Colonic mucosa (tissue), 4 donors: ENCODE data around the gene MIB1. TPM values are rescaled to one million over a fixed set of nuclear protein-coding genes. Genes with fewer than 3 reads are reported as not detected.

Experiments used
- DNase-seq: peaks from one replicate; pipeline ENCODE4 v3.0.0-alpha.2; 2020
- H3K27ac ChIP-seq: fragments of 200-600 bp; one replicate; pipeline ENCODE4 v1.8.0; 2021
- H3K27me3 ChIP-seq: fragments of 200-600 bp; one replicate; pipeline ENCODE4 v1.8.0; 2021
- H3K36me3 ChIP-seq: fragments of 200-600 bp; one replicate; pipeline ENCODE4 v1.8.0; 2021
- H3K4me1 ChIP-seq: fragments of 200-600 bp; one replicate; pipeline ENCODE4 v1.8.0; 2021; ENCODE audit warnings: mild to moderate bottlenecking
- H3K4me3 ChIP-seq: fragments of 200-600 bp; one replicate; pipeline ENCODE4 v1.8.0; 2021
- H3K9ac ChIP-seq, 2 donors: one replicate each; pipeline ENCODE4 v1.7.0; 2013; ENCODE audit warnings: control low read depth in 2 of 2, low read depth in 2 of 2, low read length in 2 of 2
- H3K9me3 ChIP-seq: fragments of 200-600 bp; one replicate; pipeline ENCODE4 v1.8.0; 2021
- CTCF ChIP-seq: fragments of 200-600 bp; IDR thresholded peaks from one replicate; pipeline ENCODE4 v1.8.0; 2022; ENCODE audit warnings: antibody characterized with exemption, mild to moderate bottlenecking
- intact Hi-C: fragments of 100-400 bp; cut with DNase I; formaldehyde crosslinking; loops from one replicate; pipeline ENCODE4 v1.14.1; 2022
- total RNA-seq, 2 donors: library from RNA; stranded (reverse); fragmentation: NEBNext Ultra II Directional in 1 of 2; extraction: Animal tissue kit (Norgen Biotek cat#: 25700) in 1 of 2; gene quantifications; one replicate each; pipeline ENCODE4 v1.2.1, GENCODE V29; 2021
- donor health status: healthy.
- donor health status: DM: no; HTN: no; CAD: no.
- donor health status: DM: no; HTN: no; CAD: no.

Gene MIB1
- total RNA-seq, 2 donors from 2014 or later: 23.4 to 39.3 TPM

GRCh38 chr18:21911551-21911950 lies 171.0 kb downstream of the MIB1 start:
- Histone ChIP-seq H3K4me3 (no peak overlapping the region), H3K27ac (no peak overlapping the region), H3K36me3 (no peaks in the 10 kb centered on the region), H3K9me3 (no peaks in the 10 kb centered on the region), H3K27me3 (no peaks in the 10 kb centered on the region), H3K9ac (no peak overlapping the region), H3K4me1 (no peaks in the 10 kb centered on the region)
- intact Hi-C loops: loop anchor here (10.0 kb wide), 2 partner anchors 453 to 793 kb away; no protein-coding TSS in a partner anchor
- DNase-seq: no peak
- TF ChIP-seq CTCF: no peak

- H3K27me3 ChIP-seq: no peaks in the 10 kb centered on the region
- no peak overlapping the region for H3K9ac ChIP-seq
- intact Hi-C loops: loop anchor here (10.0 kb wide), 2 partner anchors 452 to 792 kb away; no protein-coding TSS in a partner anchor
- H3K4me1 ChIP-seq: no peaks in the 10 kb centered on the region
- no peak overlapping the region for H3K4me3 ChIP-seq
- no peak for TF ChIP-seq CTCF
- no peaks in the 10 kb centered on the region for H3K36me3 ChIP-seq
- H3K27ac ChIP-seq: no peak overlapping the region
- H3K9me3 ChIP-seq: no peaks in the 10 kb centered on the region
- peak; percentile 24 for DNase-seq
Observed at GRCh38 chr18:21912339-21913239, 172.0 kb downstream of the MIB1 start.

GRCh38 chr18:21914739-21915319 lies 174.2 kb downstream of the MIB1 start:
- no peak overlapping the region for H3K9ac ChIP-seq
- no peak overlapping the region for H3K27ac ChIP-seq
- DNase-seq: peak; percentile 32
- no peaks in the 10 kb centered on the region for H3K9me3 ChIP-seq
- peak; percentile 40 for TF ChIP-seq CTCF
- intact Hi-C loops: loop anchor here (5.0 to 10.0 kb wide), 3 partner anchors 450 to 790 kb away; no protein-coding TSS in a partner anchor
- no peaks in the 10 kb centered on the region for H3K27me3 ChIP-seq
- H3K4me1 ChIP-seq: no peaks in the 10 kb centered on the region
- no peak overlapping the region for H3K4me3 ChIP-seq
- H3K36me3 ChIP-seq: no peaks in the 10 kb centered on the region

- no peak for TF ChIP-seq CTCF
- no peaks in the 10 kb centered on the region for H3K27me3 ChIP-seq
- no peak overlapping the region for H3K4me3 ChIP-seq
- H3K9ac ChIP-seq: no peak overlapping the region
- intact Hi-C loops: loop anchor here (5.0 to 10.0 kb wide), 3 partner anchors 449 to 789 kb away; no protein-coding TSS in a partner anchor
- H3K36me3 ChIP-seq: no peaks in the 10 kb centered on the region
- H3K27ac ChIP-seq: no peak overlapping the region
- no peak for DNase-seq
- no peaks in the 10 kb centered on the region for H3K4me1 ChIP-seq
- no peaks in the 10 kb centered on the region for H3K9me3 ChIP-seq
Observed at GRCh38 chr18:21915546-21915945, 175.0 kb downstream of the MIB1 start.

- intact Hi-C loops: loop anchor here (5.0 to 10.0 kb wide), 3 partner anchors 448 to 788 kb away; no protein-coding TSS in a partner anchor
Observed at GRCh38 chr18:21916594-21916993, 176.0 kb downstream of the MIB1 start.

More at GRCh38 chr18:21916594-21916993, 176.0 kb downstream of the MIB1 start:
- no peaks in the 10 kb centered on the region for H3K9me3 ChIP-seq
- DNase-seq: no peak
- H3K4me1 ChIP-seq: no peaks in the 10 kb centered on the region
- TF ChIP-seq CTCF: no peak
- no peaks in the 10 kb centered on the region for H3K36me3 ChIP-seq
- H3K27ac ChIP-seq: no peak overlapping the region
- no peak overlapping the region for H3K9ac ChIP-seq
- H3K27me3 ChIP-seq: no peaks in the 10 kb centered on the region
- no peak overlapping the region for H3K4me3 ChIP-seq
